GM21390 (cell line): ENCODE results near the gene SIGLEC11.
"Not testable (repeated sequence)": the region's sequence is repeated elsewhere in the genome, so short reads cannot be mapped to it uniquely, and the experiment has no call there.

ENCODE experiments used
- ATAC-seq: cut with Tn5 transposase; IDR thresholded peaks from one replicate; pipeline ENCODE4 v1.9.1; 2021; ENCODE audit not compliant: unreplicated experiment

Gene SIGLEC11

GRCh38 chr19:49983645-49984229, 22.8 kb upstream of the SIGLEC11 start:
- ATAC-seq = no peak

GRCh38 chr19:49981603-49982593, 20.9 kb upstream of the SIGLEC11 start:
- no peak for ATAC-seq

GRCh38 chr19:49978324-49978723, 17.4 kb upstream of the SIGLEC11 start:
- ATAC-seq = no peak

GRCh38 chr19:49977881-49978280, 16.9 kb upstream of the SIGLEC11 start:
- no peak for ATAC-seq

GRCh38 chr19:49977076-49977475, 16.1 kb upstream of the SIGLEC11 start:
- no peak for ATAC-seq

- no peak for ATAC-seq
Observed at GRCh38 chr19:49976496-49976895, 15.5 kb upstream of the SIGLEC11 start.

- ATAC-seq = no peak
Observed at GRCh38 chr19:49975051-49975450, 14.1 kb upstream of the SIGLEC11 start.

- ATAC-seq = no peak
Observed at GRCh38 chr19:49973987-49974386, 13.0 kb upstream of the SIGLEC11 start.

- ATAC-seq = no peak
Observed at GRCh38 chr19:49972841-49973240, 11.9 kb upstream of the SIGLEC11 start.

- no peak for ATAC-seq
Observed at GRCh38 chr19:49971991-49972411, 11.0 kb upstream of the SIGLEC11 start.

- not testable (repeated sequence) for ATAC-seq
Observed at GRCh38 chr19:49969355-49969754, 8.4 kb upstream of the SIGLEC11 start.

- no peak for ATAC-seq
Observed at GRCh38 chr19:49968279-49968922, 7.4 kb upstream of the SIGLEC11 start.

- ATAC-seq = not testable (repeated sequence)
Observed at GRCh38 chr19:49959892-49960291, 1.1 kb downstream of the SIGLEC11 start.

GRCh38 chr19:49958596-49958995, 2.4 kb downstream of the SIGLEC11 start:
- not testable (repeated sequence) for ATAC-seq

- not testable (repeated sequence) for ATAC-seq
Observed at GRCh38 chr19:49958144-49958543, 2.8 kb downstream of the SIGLEC11 start.

- no peak for ATAC-seq
Observed at GRCh38 chr19:49957262-49957915, 3.6 kb downstream of the SIGLEC11 start.

GRCh38 chr19:49956115-49956495, 4.9 kb downstream of the SIGLEC11 start:
- ATAC-seq = no peak

- no peak for ATAC-seq
Observed at GRCh38 chr19:49954933-49955332, 6.0 kb downstream of the SIGLEC11 start.

- ATAC-seq = no peak
Observed at GRCh38 chr19:49954092-49954829, 6.7 kb downstream of the SIGLEC11 start.

GRCh38 chr19:49953416-49953815, 7.6 kb downstream of the SIGLEC11 start:
- no peak for ATAC-seq
